Hair follicle dermal papilla cell (primary cell): ENCODE measurements around the gene TTC39B. TPM values are rescaled to one million over a fixed set of nuclear protein-coding genes. Genes with fewer than 3 reads are reported as not detected.

Source experiments
- small RNA-seq: library from RNA; depleted of rRNA; stranded (forward); fragments of <200 nt; gene quantifications from one replicate; pipeline ENCODE3, GENCODE V24; 2012
- total RNA-seq: library from RNA; depleted of rRNA; stranded (reverse); fragments of >200 nt; gene quantifications from 2 replicates; pipeline ENCODE4 v1.2.3, GENCODE V29; 2012

Gene TTC39B
- total RNA-seq = 13.0 TPM in 2 replicates

DNA sequence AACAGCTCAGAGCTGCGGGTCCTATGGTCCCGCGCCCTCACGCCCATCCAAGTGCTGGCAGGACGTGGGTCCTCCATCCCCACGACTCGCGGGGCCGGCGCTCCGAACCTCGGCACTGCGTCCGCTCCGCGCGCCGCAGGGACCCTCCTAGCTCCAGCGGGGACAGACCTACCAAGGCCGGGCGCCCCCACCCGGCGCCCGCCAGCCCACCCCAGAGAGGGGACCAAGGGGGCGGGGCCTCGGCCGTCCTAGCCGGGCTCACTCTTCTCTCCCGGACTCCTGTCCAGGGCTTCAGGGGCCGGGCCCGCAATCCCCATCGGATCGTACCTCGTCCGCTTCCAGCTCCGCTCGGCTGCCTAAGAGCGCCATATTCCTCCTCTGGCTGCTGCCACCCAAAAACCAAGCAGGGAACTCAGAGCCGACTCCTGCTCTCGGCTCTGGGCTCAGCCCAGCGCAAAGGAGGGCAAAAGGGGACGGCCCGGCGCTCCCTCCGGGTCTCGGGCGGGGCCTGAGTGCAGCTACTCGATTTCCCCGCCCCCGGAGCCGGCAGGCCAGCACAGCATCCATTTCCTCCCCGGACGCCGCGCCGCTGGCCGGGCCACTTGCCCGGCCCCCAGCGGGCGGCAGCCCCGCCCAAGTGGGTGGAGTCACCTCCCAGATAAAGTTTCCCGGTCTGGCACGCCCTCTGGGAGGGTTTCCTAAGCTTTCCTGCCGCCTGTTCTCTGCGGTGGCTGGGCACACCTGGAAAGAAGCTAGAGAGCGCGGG lies at the start of gene TTC39B:
TSS of gene TTC39B (minus strand) at position 460 of the 766 bp plus-strand sequence. CDS start at position 369, 91 bp downstream.

Small RNA genes lying within 50 kb of the gene (small RNA-seq; reads per million reads assigned to genes)
- gene RNU6-559P = not detected

Other genes starting within 250 kb of the TTC39B start
- 40.7 and 49.7 TPM in 2 replicates for gene SNAPC3, start 115.7 kb upstream of the TTC39B start, total RNA-seq
- 24.2 and 33.9 TPM in 2 replicates for gene PSIP1, start 203.8 kb upstream of the TTC39B start, total RNA-seq
- gene CCDC171, start 245.8 kb upstream of the TTC39B start, total RNA-seq = 2.4 and 3.9 TPM in 2 replicates